HG03108 (cell line): ENCODE data around the gene TFR2.

Experiments
- ATAC-seq: cut with Tn5 transposase; IDR thresholded peaks from one replicate; pipeline ENCODE4 v1.9.1; 2021; ENCODE audit warnings: moderate library complexity; ENCODE audit not compliant: unreplicated experiment

Gene TFR2

GRCh38 chr7:100641463-100641859 is at the start of gene TFR2:
TSS of gene TFR2 (minus strand) at chr7:100641552. CDS start at chr7:100641509, 43 bp downstream.
- no peak for ATAC-seq

- ATAC-seq = no peak
Observed at GRCh38 chr7:100689230-100690135, 48.1 kb upstream of the TFR2 start.

DNA sequence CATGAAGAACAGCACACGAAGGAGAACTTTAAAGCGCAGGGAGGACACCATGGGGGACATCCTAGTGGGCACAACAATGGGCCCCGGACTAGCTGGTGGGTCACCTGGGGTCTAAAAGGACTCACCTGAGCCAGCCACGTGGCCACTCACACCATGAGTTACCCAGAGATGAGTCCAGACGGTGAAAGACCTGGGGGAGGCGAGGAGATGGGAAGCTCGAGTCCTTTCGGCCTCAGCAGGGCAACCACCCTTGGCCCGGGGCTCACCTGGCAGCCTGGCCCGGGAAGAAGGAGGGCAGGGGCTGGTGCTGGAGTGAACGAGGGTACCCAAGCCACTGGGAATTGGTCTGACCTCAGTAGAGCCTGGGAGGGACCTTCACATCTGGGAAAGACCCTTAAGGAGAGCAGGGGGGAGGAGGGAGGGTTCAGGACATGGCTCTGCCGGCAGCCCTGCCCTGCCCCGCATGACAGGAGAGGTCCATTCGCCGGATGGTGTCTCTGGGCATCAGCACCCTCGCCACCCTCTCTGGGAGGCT is 47.0 kb upstream of the TFR2 start:
- ATAC-seq = no peak

DNA sequence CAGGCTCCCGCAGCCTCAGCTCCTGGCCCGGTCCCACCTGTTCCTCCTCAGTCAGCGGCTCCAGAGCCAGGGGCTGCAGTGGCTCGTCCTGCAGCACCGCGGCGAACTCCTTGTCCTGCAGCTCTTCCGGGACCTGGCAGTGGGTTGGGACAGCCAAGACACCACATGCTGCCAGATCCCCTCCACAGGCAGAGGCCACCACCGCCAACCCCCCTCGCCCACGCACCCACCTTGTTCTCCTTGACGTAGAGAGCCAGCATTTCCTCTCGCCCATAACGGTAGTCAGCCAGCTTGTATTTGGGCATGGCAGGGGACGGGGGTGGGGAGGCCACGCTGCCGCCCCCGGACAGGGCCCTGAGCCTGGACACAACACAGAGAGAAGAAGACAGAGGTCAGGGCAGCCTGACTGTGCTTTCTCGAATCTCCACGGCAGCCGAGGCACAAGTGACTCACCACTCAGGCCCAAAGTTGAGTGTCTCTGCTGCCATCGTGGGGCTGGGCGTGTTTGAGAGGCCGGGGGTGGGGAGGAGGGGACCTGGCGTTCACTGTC is 46.5 kb upstream of the TFR2 start:
- ATAC-seq = no peak

GRCh38 chr7:100687261-100687660 is 45.9 kb upstream of the TFR2 start:
- ATAC-seq = no peak

GRCh38 chr7:100686822-100687211 is 45.5 kb upstream of the TFR2 start:
- no peak for ATAC-seq

DNA sequence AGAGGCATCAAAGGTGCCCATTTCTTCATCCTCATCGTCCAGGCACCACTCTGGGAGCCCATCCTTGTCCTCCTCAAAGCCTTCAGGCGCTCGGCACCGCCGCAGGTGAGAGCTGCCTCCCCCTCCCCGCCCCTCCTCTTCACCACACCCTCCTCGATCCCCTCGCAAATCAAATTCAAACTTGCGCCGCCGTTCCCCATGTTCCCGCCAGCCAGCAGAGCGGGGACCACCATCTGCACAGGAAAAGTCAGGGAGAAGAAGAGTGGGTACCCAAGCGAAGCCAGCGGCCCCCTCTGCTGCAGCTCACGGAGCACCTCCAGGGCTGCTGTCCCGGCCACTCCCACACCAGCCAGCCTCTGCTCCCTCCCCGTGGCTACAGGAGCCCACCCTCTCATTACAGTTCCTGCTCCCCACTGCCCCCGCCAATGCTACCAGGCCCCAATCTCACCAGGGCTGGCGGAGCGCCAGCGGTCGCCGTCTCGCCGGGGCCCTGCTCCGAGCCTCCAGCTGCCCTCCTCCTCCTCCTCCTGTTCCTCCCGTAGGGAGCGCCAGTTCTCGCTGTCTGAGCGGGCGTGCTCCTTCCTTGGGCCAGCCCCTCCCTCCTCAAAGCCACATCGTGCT is 45.0 kb upstream of the TFR2 start:
- no peak for ATAC-seq

DNA sequence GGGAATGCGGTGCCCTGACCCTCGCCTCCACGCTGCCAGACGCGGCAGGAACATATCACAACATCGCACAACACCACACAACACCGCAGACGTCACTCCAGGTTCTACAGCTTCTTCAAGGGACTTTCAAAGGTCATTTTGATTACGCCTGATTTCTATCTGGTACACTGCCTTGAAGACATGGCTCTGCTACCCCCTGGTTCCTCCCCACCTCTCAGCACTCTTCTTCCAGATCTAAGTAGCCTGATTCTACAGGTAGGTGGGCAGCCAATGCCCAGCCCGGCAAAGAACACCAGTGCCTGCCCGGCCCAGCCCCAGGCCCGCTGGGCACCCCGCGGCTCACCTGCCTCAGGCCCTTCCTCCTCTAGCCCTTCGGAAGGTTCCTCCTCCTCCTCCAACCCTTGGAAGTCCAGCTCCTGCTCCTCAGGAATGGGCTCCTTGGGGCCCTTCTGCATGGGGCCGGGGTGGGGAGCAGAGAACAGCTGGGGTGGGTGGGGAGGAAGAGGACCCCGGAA is 44.3 kb upstream of the TFR2 start:
- no peak for ATAC-seq

DNA sequence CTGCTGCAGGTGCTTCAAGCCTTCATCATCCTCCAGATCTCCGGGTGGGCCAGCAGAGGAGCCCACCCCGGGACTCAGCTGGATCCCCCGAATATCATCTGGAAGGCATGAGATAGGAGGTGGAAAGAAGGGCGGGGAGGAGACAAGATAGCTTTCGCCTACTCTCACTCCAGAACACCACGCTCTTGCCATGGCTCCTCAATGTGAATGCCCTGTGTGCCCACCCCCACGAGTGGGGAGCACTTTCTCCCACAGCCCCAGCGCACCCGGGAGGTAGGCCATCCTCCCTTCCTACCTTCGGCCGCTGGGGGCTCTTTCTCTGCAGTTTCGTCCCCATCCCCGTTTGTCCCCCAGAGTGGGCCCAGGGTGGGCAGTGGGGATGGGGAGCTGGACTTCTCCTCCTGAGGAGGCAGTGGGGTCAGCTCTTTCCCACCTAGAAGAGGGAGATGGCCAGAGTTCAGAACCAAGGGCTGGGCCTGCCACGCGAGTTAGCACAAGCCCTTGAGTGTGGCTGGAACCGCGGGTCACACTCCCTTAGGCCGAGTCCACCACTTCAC is 43.8 kb upstream of the TFR2 start:
- no peak for ATAC-seq

GRCh38 chr7:100684534-100685042 is 43.2 kb upstream of the TFR2 start:
- ATAC-seq = no peak

GRCh38 chr7:100683659-100684533 is 42.5 kb upstream of the TFR2 start:
- no peak for ATAC-seq

GRCh38 chr7:100682991-100683658 is 41.8 kb upstream of the TFR2 start:
- no peak for ATAC-seq

- ATAC-seq = no peak
Observed at GRCh38 chr7:100682228-100682741, 40.9 kb upstream of the TFR2 start.

DNA sequence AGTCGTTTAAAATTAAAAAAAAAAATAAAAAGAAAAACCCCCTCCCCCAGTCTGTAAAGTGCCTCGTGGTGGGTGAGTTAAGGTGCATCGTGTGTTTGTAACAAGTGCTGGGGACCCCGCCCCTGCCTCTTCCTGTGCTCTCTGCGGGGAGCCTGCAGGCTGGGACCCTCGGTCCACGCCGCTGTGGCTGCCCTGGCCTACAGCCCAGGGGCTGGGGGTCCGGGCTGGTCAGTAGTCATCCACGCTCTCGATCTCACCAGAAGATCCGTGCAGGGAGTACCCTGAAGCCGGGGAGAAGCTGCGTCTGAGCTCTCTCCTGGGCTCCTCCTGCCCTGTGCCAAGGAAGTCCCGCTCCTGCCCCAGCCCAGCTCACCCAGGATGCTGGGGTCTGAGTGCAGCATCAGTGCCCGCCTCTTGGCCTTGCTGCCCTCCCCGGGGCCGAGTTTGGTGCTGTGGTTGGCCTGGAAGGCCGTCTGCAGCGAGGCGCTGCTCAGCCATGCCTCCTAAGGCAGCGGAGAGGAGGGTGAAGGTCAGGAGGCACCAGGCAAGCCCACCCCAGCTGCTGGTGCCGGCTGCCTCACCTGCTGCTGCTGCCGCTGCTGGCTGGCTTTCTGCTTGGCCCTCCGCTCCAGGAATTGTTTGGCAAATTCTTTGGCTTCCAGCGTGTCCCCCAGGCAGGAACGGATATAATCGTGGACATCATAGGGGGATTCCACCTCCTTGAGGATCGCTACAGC is 40.3 kb upstream of the TFR2 start:
- ATAC-seq = no peak

DNA sequence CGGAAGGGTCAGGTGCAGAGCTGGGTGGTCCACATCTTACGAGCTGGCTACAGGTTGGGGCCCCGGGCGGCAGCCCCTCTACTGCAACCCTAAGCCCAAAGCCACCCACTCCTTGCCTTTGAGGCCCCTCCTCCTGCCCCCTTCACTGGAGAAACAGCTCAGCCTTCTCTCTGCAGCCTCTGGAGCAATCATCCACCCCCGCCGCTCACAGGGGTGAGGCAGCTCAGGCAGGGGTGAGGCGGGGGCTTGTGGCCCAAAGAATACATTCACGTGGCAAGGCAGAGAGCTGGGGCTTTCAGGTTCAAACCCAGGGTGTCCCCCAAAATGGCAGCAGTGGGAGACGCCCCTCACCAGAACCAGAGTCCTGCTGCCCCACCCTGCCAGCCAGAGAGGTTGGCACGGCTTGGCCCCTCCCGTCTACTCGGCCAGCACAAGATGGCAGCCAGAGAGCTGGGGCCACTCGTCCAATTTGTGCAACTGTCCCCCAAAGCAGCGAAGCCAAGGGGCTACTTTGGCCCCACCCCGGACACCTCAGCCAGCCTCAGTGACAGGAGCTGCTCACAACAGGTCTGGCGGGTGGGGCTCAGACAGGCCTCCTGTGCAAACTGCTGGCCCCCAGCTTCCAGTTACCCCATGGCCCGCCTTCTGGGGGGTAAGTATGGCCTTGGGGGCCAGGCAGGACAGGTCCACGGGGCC is 39.4 kb upstream of the TFR2 start:
- ATAC-seq = no peak

GRCh38 chr7:100679927-100680575 is 38.7 kb upstream of the TFR2 start:
- no peak for ATAC-seq

- no peak for ATAC-seq
Observed at GRCh38 chr7:100679129-100679926, 38.0 kb upstream of the TFR2 start.
